Measurements from ENCODE around the gene RNF11. TPM values are rescaled to one million over a fixed set of nuclear protein-coding genes. Genes with fewer than 3 reads are reported as not detected.

Gene RNF11
- total RNA-seq, 4 donors from 2014 or later, result 77.6 to 86.5 (median 85.3) TPM

DNA sequence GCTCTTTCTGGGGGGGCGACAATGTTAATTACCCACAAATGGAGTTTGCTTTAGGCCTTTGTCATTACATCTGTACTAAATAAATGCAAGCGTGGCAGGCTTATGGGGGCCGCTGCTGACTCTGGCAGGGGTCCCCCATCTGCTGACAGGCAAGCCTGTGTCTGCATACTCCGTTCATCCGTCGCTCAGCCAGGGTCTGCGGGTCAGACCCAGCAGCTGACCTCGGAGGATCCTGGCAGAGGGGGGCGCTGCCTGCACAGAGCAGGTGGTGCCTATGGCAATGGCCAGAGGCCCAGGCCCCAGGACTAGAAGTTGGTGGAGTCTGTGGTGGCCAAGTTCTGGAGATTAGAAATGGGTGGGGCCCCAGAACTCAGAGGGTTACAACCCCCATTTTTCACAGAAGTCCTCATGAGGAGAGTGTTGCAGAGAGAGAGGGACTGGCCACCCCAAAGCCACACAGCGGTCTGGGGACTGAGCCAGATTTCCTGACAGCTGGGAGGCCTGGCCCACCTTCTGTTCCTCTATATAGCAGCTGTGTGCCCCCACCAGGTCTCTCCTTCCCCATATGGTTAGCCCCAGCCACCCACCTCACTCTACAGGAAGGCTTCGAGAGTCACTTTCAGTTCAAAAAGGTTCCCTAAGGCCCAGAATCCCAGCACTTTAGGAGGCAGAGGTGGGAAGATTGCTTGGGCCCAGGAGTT lies 63.3 kb downstream of the RNF11 start:
- in situ Hi-C loops (cut with MboI; ENCODE audit: low sequenced_read_pairs in 4 of 4), result loop anchor here in 1 of 4 donors (25.0 kb wide), 1 partner anchor 112 kb away; no protein-coding TSS in a partner anchor
- no peak for DNase-seq
- no peak for ATAC-seq

DNA sequence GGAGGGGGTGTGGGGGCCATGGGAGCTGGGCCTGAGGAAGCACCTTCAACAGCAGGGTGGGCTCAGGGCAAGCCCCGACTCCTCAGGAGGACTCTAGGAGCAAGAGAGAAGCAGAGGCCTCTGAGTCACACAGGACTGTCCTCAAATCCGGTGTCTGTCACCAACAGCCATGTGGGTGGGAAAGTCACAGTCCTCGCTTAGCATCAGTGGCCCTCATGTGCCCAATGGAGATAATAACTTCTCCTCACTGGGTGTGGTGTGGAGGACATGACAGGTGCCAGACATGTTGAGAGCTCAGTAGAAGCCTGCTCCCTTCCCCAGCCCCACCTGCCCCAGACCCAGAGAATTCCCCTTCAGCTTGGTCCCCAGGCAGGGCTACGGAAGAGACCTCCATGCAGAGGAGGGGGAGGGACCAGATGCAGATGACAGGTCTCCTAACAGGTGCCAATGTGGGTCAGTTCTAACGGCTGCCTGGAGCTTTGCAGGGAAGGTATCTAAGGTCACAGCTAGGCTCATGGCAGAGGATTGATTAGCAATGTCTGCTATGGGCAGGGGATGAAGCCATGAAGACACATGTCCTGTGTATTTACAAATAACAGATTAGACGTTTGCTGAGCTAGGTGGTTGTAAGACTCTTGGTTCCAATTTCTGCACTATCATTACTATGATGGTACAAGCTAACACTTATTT lies 64.1 kb downstream of the RNF11 start:
- ATAC-seq, result no peak
- H3K27me3 ChIP-seq, result no peaks in the 10 kb centered on the region
- no peaks in the 10 kb centered on the region for H3K36me3 ChIP-seq
- intact Hi-C loops (cut with DNase I; ENCODE audit: low total_unique reads) (loop anchor here (5.0 kb wide), 1 partner anchor 63 kb away; the partner anchor contains the start of gene RNF11), in situ Hi-C loops (cut with MboI; ENCODE audit: low sequenced_read_pairs in 4 of 4) (loop anchor here in 1 of 4 donors (25.0 kb wide), 1 partner anchor 113 kb away; no protein-coding TSS in a partner anchor)
- peaks cover 5 to 12% of the 10 kb centered on the region in 2 donors for H3K4me1 ChIP-seq
- H3K27ac ChIP-seq, result no peak overlapping the region
- no peaks in the 10 kb centered on the region for H3K9me3 ChIP-seq
- no peak overlapping the region for H3K4me3 ChIP-seq
- TF ChIP-seq, protein P1, sequence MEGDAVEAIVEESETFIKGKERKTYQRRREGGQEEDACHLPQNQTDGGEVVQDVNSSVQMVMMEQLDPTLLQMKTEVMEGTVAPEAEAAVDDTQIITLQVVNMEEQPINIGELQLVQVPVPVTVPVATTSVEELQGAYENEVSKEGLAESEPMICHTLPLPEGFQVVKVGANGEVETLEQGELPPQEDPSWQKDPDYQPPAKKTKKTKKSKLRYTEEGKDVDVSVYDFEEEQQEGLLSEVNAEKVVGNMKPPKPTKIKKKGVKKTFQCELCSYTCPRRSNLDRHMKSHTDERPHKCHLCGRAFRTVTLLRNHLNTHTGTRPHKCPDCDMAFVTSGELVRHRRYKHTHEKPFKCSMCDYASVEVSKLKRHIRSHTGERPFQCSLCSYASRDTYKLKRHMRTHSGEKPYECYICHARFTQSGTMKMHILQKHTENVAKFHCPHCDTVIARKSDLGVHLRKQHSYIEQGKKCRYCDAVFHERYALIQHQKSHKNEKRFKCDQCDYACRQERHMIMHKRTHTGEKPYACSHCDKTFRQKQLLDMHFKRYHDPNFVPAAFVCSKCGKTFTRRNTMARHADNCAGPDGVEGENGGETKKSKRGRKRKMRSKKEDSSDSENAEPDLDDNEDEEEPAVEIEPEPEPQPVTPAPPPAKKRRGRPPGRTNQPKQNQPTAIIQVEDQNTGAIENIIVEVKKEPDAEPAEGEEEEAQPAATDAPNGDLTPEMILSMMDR (IDR thresholded peaks at IDR 0.05 in 4 of 5, conservative IDR thresholded peaks at IDR 0.05 in 1 of 5), result no peak
- no peak for TF ChIP-seq POLR2A (IDR thresholded peaks at IDR 0.05)
- no peak for DNase-seq

More for the DNA sequence above, 63.3 kb downstream of the RNF11 start:
- no peaks in the 10 kb centered on the region for H3K36me3 ChIP-seq
- H3K27ac ChIP-seq, result no peak overlapping the region
- no peak overlapping the region for H3K4me3 ChIP-seq
- H3K9me3 ChIP-seq, result no peaks in the 10 kb centered on the region
- no peak for TF ChIP-seq POLR2A (IDR thresholded peaks at IDR 0.05)
- TF ChIP-seq, protein P1 (IDR thresholded peaks at IDR 0.05 in 4 of 5, conservative IDR thresholded peaks at IDR 0.05 in 1 of 5), result no peak
- H3K4me1 ChIP-seq, result peaks cover 5 to 12% of the 10 kb centered on the region in 2 donors
- H3K27me3 ChIP-seq, result no peaks in the 10 kb centered on the region
- intact Hi-C loops (cut with DNase I; ENCODE audit: low total_unique reads), result loop anchor here (5.0 kb wide), 1 partner anchor 62 kb away; the partner anchor contains the start of gene RNF11

DNA sequence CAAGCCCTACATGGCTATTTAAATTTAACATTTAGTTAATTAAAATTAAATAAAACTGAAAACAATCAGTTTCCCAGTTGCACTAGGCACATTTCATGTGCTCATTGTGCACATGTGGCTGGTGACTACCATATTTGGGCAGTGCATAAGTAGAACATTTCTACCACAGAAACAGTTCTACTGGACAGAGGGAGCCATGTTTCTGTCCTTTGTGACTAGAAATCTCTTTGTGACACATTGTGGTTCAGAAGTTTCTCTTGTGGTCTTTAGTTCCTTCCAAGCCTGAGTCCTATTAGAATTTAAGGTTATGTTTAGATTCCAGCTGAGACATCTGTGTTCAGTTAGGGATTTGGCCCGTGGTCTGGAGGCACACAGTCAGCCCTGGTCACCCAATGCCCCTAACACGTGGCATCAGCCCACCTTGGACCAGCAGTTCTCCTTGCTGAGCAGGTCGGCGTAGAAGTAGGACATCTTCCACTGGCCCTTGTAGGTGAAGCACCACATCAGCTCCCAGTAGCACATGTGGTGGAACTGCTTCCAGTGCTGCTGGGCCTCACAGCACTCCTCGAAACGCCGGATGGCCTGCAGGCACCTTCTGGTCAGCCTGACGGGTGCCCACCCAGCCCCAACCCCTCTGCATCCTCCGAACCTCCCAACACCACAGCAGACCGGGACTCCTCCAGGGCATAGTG lies 65.2 kb downstream of the RNF11 start:
- in situ Hi-C loops (cut with MboI; ENCODE audit: low sequenced_read_pairs in 4 of 4), result no loop called here
- DNase-seq (no peak), ATAC-seq (no peak)
- H3K4me1 ChIP-seq, result peaks cover 5 to 11% of the 10 kb centered on the region in 2 donors
- H3K4me3 ChIP-seq, result no peak overlapping the region
- H3K27me3 ChIP-seq, result no peaks in the 10 kb centered on the region
- intact Hi-C loops (cut with DNase I; ENCODE audit: low total_unique reads), result no loop called here
- no peaks in the 10 kb centered on the region for H3K9me3 ChIP-seq
- no peaks in the 10 kb centered on the region for H3K36me3 ChIP-seq
- TF ChIP-seq POLR2A (IDR thresholded peaks at IDR 0.05), result no peak
- TF ChIP-seq, protein P1 (IDR thresholded peaks at IDR 0.05 in 4 of 5, conservative IDR thresholded peaks at IDR 0.05 in 1 of 5), result no peak
- H3K27ac ChIP-seq, result no peak overlapping the region

DNA sequence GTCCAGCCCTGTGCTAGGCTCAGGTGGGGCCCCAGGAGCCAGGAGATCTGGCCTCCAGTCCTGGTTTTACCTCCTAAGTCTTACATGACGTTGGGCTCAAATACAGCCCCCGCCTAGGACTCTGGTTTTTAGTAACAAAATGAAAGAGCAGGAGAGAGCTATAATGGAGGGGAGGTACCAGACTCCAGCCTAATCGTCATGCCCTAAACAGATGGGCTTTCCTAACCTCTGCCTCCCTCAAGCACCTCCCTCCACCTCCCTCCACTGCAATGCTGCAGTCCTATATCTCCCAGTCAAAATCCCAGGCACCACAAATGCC lies 65.7 kb downstream of the RNF11 start:
- H3K36me3 ChIP-seq, result no peaks in the 10 kb centered on the region
- peaks cover under 1 to 6% of the 10 kb centered on the region in 2 donors for H3K4me1 ChIP-seq
- no peaks in the 10 kb centered on the region for H3K27me3 ChIP-seq
- no peak for ATAC-seq
- intact Hi-C loops (cut with DNase I; ENCODE audit: low total_unique reads), result no loop called here
- no peak for DNase-seq
- no peak overlapping the region for H3K4me3 ChIP-seq
- no peak overlapping the region for H3K27ac ChIP-seq
- no peaks in the 10 kb centered on the region for H3K9me3 ChIP-seq
- in situ Hi-C loops (cut with MboI; ENCODE audit: low sequenced_read_pairs in 4 of 4), result no loop called here
- no peak for TF ChIP-seq POLR2A (IDR thresholded peaks at IDR 0.05)
- TF ChIP-seq, protein P1 (IDR thresholded peaks at IDR 0.05 in 4 of 5, conservative IDR thresholded peaks at IDR 0.05 in 1 of 5), result no peak

All from gastrocnemius medialis (tissue), 4 donors.